Natural killer cell (primary cell): Measurements from ENCODE around the gene LRRC32. TPM values are rescaled to one million over a fixed set of nuclear protein-coding genes. Genes with fewer than 3 reads are reported as not detected.

ENCODE experiments used
- ATAC-seq, 3 donors: fragments of 150-1000 bp in 2 of 3; fragments of 200-7000 bp in 1 of 3; cut with Tn5 transposase; 1 replicate in 1 of 3; 2 replicates in 2 of 3; pipeline ENCODE4 v1.10.0; 2021; ENCODE audit warnings: mild to moderate bottlenecking in 2 of 3, moderate library complexity in 2 of 3
- DNase-seq, 2 donors: peaks; one replicate each; pipeline versions ENCODE4 v3.0.0 to v3.0.0-alpha.2; 2013 to 2021; ENCODE audit warnings: mixed read lengths in 1 of 2
- H3K27ac ChIP-seq: one replicate; pipeline ENCODE4 v1.5.1; 2013; ENCODE audit warnings: mild to moderate bottlenecking, low read length
- H3K27me3 ChIP-seq: one replicate; pipeline ENCODE4 v1.6.1; 2013; ENCODE audit warnings: low read length; ENCODE audit not compliant: control insufficient read depth, insufficient read depth
- H3K36me3 ChIP-seq: one replicate; pipeline ENCODE4 v1.6.1; 2013; ENCODE audit warnings: low read length; ENCODE audit not compliant: control insufficient read depth, insufficient read depth
- H3K4me1 ChIP-seq: one replicate; pipeline ENCODE4 v1.6.1; 2013; ENCODE audit warnings: low read length; ENCODE audit not compliant: control insufficient read depth, insufficient read depth
- H3K4me3 ChIP-seq: one replicate; pipeline ENCODE4 v1.5.1; 2013; ENCODE audit warnings: low read length
- H3K9me3 ChIP-seq: one replicate; pipeline ENCODE4 v1.6.1; 2013; ENCODE audit warnings: low read length; ENCODE audit not compliant: control insufficient read depth, insufficient read depth
- H3K27ac Mint-ChIP-seq, 2 donors: one replicate each; pipeline ENCODE4 v1.8.0; 2022; ENCODE audit warnings: mild to moderate bottlenecking in 2 of 2, mixed read lengths in 2 of 2, moderate library complexity in 1 of 2
- H3K27me3 Mint-ChIP-seq, 2 donors: one replicate each; pipeline ENCODE4 v1.8.0; 2022; ENCODE audit warnings: low read depth in 2 of 2, mixed read lengths in 2 of 2
- H3K36me3 Mint-ChIP-seq: one replicate; pipeline ENCODE4 v1.8.0; 2022; ENCODE audit warnings: mixed read lengths
- H3K4me1 Mint-ChIP-seq, 2 donors: one replicate each; pipeline ENCODE4 v1.8.0; 2022; ENCODE audit warnings: mixed read lengths in 2 of 2
- H3K4me3 Mint-ChIP-seq: one replicate; pipeline ENCODE4 v1.8.0; 2022; ENCODE audit warnings: mild to moderate bottlenecking, moderate library complexity, mixed read lengths
- H3K9me3 Mint-ChIP-seq, 2 donors: one replicate each; pipeline ENCODE4 v1.8.0; 2022; ENCODE audit warnings: mixed read lengths in 2 of 2
- CTCF ChIP-seq: fragments of 200-600 bp; IDR thresholded peaks from one replicate; pipeline ENCODE4 v1.8.0; 2022; ENCODE audit warnings: antibody characterized with exemption
- WGBS: methylation state at CpG from one replicate; pipeline ENCODE4 v1.1.7; 2013; ENCODE audit warnings: missing lambda C conversion rate; ENCODE audit not compliant: insufficient coverage; 5-methylcytosine and 5-hydroxymethylcytosine counted together
- intact Hi-C: fragments of 100-400 bp; cut with micrococcal nuclease; formaldehyde crosslinking; loops from one replicate; pipeline ENCODE4 v1.14.2; 2022
- total RNA-seq, 4 donors: library from RNA; stranded (reverse); fragments of 120-200 nt in 1 of 4; gene quantifications; one replicate each; pipeline versions ENCODE4 v1.2.3 to v1.2.4, GENCODE V29; 2013 to 2022

Gene LRRC32
- total RNA-seq, 3 donors from 2014 or later (not counting 1 experiment from before 2014, with no cell fraction given) = 0.14 to 1.4 (median 1.4) TPM

GRCh38 chr11:76713499-76713898, 43.0 kb upstream of the LRRC32 start:
- no peaks in the 10 kb centered on the region for H3K4me1 ChIP-seq
- Mint-ChIP-seq H3K36me3 (no peaks in the 10 kb centered on the region), H3K4me3 (no peak overlapping the region), H3K27me3 (no peaks in the 10 kb centered on the region), H3K9me3 (no peaks in the 10 kb centered on the region), H3K27ac (no peak overlapping the region), H3K4me1 (no peaks in the 10 kb centered on the region)
- intact Hi-C loops = no loop called here
- H3K27me3 ChIP-seq = no peaks in the 10 kb centered on the region
- no peak for TF ChIP-seq CTCF
- H3K4me3 ChIP-seq = no peak overlapping the region
- no peak overlapping the region for H3K27ac ChIP-seq
- no peaks in the 10 kb centered on the region for H3K36me3 ChIP-seq
- ATAC-seq (no peak), DNase-seq (no peak)
- no peaks in the 10 kb centered on the region for H3K9me3 ChIP-seq
- WGBS = 74% methylated on average over 2 of the region's 2 CpGs

- ATAC-seq = no peak
- Histone ChIP-seq H3K4me3 (no peak overlapping the region), H3K27me3 (no peaks in the 10 kb centered on the region), H3K9me3 (no peaks in the 10 kb centered on the region), H3K4me1 (no peaks in the 10 kb centered on the region), H3K36me3 (no peaks in the 10 kb centered on the region), H3K27ac (no peak overlapping the region)
- H3K4me1 Mint-ChIP-seq = no peaks in the 10 kb centered on the region
- intact Hi-C loops = no loop called here
- no peak for DNase-seq
- no peak overlapping the region for H3K4me3 Mint-ChIP-seq
- no peaks in the 10 kb centered on the region for H3K36me3 Mint-ChIP-seq
- no peaks in the 10 kb centered on the region for H3K27me3 Mint-ChIP-seq
- WGBS = 89% methylated on average over 6 of the region's 6 CpGs
- H3K9me3 Mint-ChIP-seq = no peaks in the 10 kb centered on the region
- TF ChIP-seq CTCF = no peak
- H3K27ac Mint-ChIP-seq = no peak overlapping the region
Measured at GRCh38 chr11:76712125-76712524, 41.6 kb upstream of the LRRC32 start.

- 57% methylated on average over 4 of the region's 4 CpGs for WGBS
- intact Hi-C loops = no loop called here
- Mint-ChIP-seq H3K4me1 (no peaks in the 10 kb centered on the region), H3K4me3 (no peak overlapping the region), H3K36me3 (no peaks in the 10 kb centered on the region), H3K27ac (no peak overlapping the region), H3K27me3 (no peaks in the 10 kb centered on the region), H3K9me3 (no peaks in the 10 kb centered on the region)
- Histone ChIP-seq H3K27me3 (no peaks in the 10 kb centered on the region), H3K9me3 (no peaks in the 10 kb centered on the region), H3K4me1 (no peaks in the 10 kb centered on the region), H3K36me3 (no peaks in the 10 kb centered on the region), H3K27ac (no peak overlapping the region), H3K4me3 (no peak overlapping the region)
- DNase-seq = no peak
- no peak for ATAC-seq
- TF ChIP-seq CTCF = no peak
Measured at GRCh38 chr11:76709756-76710155, 39.2 kb upstream of the LRRC32 start.

GRCh38 chr11:76708972-76709660, 38.6 kb upstream of the LRRC32 start:
- no peaks in the 10 kb centered on the region for H3K4me1 Mint-ChIP-seq
- TF ChIP-seq CTCF = no peak
- H3K27me3 ChIP-seq = no peaks in the 10 kb centered on the region
- peaks cover 0 to 4% of the 10 kb centered on the region in 2 donors for H3K27me3 Mint-ChIP-seq
- 91% methylated on average over 8 of the region's 8 CpGs for WGBS
- ATAC-seq = no peak
- DNase-seq = no peak
- H3K9me3 ChIP-seq = no peaks in the 10 kb centered on the region
- H3K4me3 Mint-ChIP-seq = no peak overlapping the region
- no peak overlapping the region for H3K27ac Mint-ChIP-seq
- H3K4me3 ChIP-seq = no peak overlapping the region
- H3K9me3 Mint-ChIP-seq = no peaks in the 10 kb centered on the region
- intact Hi-C loops = no loop called here
- no peaks in the 10 kb centered on the region for H3K4me1 ChIP-seq
- H3K27ac ChIP-seq = no peak overlapping the region
- no peaks in the 10 kb centered on the region for H3K36me3 ChIP-seq
- no peaks in the 10 kb centered on the region for H3K36me3 Mint-ChIP-seq
